Central memory CD4-positive, alpha-beta T cell (primary cell): ENCODE results near the gene RXRA.

Experiments
- DNase-seq: peaks from one replicate; pipeline ENCODE4 v3.0.0; 2022

The RXRA gene

GRCh38 chr9:134436911-134437310 is 110.7 kb downstream of the RXRA start:
- DNase-seq: no peak

GRCh38 chr9:134437403-134438194 is 111.3 kb downstream of the RXRA start:
- no peak for DNase-seq

GRCh38 chr9:134438195-134438788 is 112.0 kb downstream of the RXRA start:
- no peak for DNase-seq

GRCh38 chr9:134439368-134439784 is 113.1 kb downstream of the RXRA start:
- DNase-seq: no peak

GRCh38 chr9:134440636-134441226 is 114.5 kb downstream of the RXRA start:
- DNase-seq: no peak

GRCh38 chr9:134441227-134442084 is 115.2 kb downstream of the RXRA start:
- no peak for DNase-seq

GRCh38 chr9:134442085-134442474 is 115.8 kb downstream of the RXRA start:
- no peak for DNase-seq

- no peak for DNase-seq
Measured at GRCh38 chr9:134442486-134443173, 116.4 kb downstream of the RXRA start.

- peak; percentile 85 for DNase-seq
Measured at GRCh38 chr9:134443174-134444037, 117.2 kb downstream of the RXRA start.

- DNase-seq: no peak
Measured at GRCh38 chr9:134444038-134444315, 117.7 kb downstream of the RXRA start.

- no peak for DNase-seq
Measured at GRCh38 chr9:134445000-134445399, 118.7 kb downstream of the RXRA start.

- DNase-seq: peak; percentile 82
Measured at GRCh38 chr9:134449180-134449916, 123.1 kb downstream of the RXRA start.

GRCh38 chr9:134451700-134452458 is 125.6 kb downstream of the RXRA start:
- DNase-seq: no peak

- no peak for DNase-seq
Measured at GRCh38 chr9:134452728-134453127, 126.5 kb downstream of the RXRA start.

- no peak for DNase-seq
Measured at GRCh38 chr9:134453776-134454475, 127.7 kb downstream of the RXRA start.

GRCh38 chr9:134454476-134454857 is 128.2 kb downstream of the RXRA start:
- DNase-seq: no peak

GRCh38 chr9:134455021-134455471 is 128.8 kb downstream of the RXRA start:
- DNase-seq: no peak

- no peak for DNase-seq
Measured at GRCh38 chr9:134455537-134455933, 129.3 kb downstream of the RXRA start.
